H9 (cell line): ENCODE results near the gene GSKIP. TPM values are rescaled to one million over a fixed set of nuclear protein-coding genes. Genes with fewer than 3 reads are reported as not detected.

Source experiments
- DNase-seq: peaks from one replicate; pipeline ENCODE4 v3.0.0-alpha.2; 2017
- H2AFZ ChIP-seq: one replicate; pipeline ENCODE4 v1.6.1; 2013; ENCODE audit warnings: mild to moderate bottlenecking, low read length, control low read depth, moderate library complexity
- H2AK5ac ChIP-seq: 2 replicates; pipeline ENCODE4 v1.6.1; 2013; ENCODE audit warnings: low read length, control low read depth, mixed read lengths; ENCODE audit not compliant: insufficient read length
- H2BK120ac ChIP-seq: one replicate; pipeline ENCODE4 v1.6.1; 2013; ENCODE audit warnings: low read depth, mild to moderate bottlenecking, low read length, control low read depth, inconsistent platforms; ENCODE audit not compliant: poor library complexity, severe bottlenecking
- H2BK12ac ChIP-seq: 2 replicates; pipeline ENCODE4 v1.6.1; 2013; ENCODE audit warnings: low read length, control low read depth, mixed read lengths, low read depth; ENCODE audit not compliant: insufficient read length
- H2BK15ac ChIP-seq: 2 replicates; pipeline ENCODE4 v1.6.1; 2013; ENCODE audit warnings: low read depth, low read length, control low read depth
- H2BK20ac ChIP-seq: one replicate; pipeline ENCODE4 v1.6.1; 2013; ENCODE audit warnings: low read depth, mild to moderate bottlenecking, low read length, control low read depth, inconsistent platforms; ENCODE audit not compliant: poor library complexity, severe bottlenecking
- H2BK5ac ChIP-seq: 2 replicates; pipeline ENCODE4 v1.6.1; 2013; ENCODE audit warnings: low read length, control low read depth, mixed read lengths; ENCODE audit not compliant: insufficient read length
- H3K14ac ChIP-seq: 2 replicates; pipeline ENCODE4 v1.6.1; 2013; ENCODE audit warnings: low read length, control low read depth; ENCODE audit not compliant: insufficient read depth
- H3K18ac ChIP-seq: 2 replicates; pipeline ENCODE4 v1.6.1; 2013; ENCODE audit warnings: low read depth, mild to moderate bottlenecking, mixed read lengths, low read length, control low read depth; ENCODE audit not compliant: insufficient read length
- H3K23ac ChIP-seq: 2 replicates; pipeline ENCODE4 v1.6.1; 2013; ENCODE audit warnings: low read length, control low read depth, mixed read lengths, low read depth; ENCODE audit not compliant: insufficient read length
- H3K23me2 ChIP-seq: 2 replicates; pipeline ENCODE4 v1.6.1; 2013; ENCODE audit warnings: low read depth, mild to moderate bottlenecking, mixed read lengths, low read length, control low read depth; ENCODE audit not compliant: insufficient read length, poor library complexity, severe bottlenecking
- H3K27ac ChIP-seq: 2 replicates; pipeline ENCODE4 v1.5.1; 2013; ENCODE audit warnings: low read length, control low read depth, mixed read lengths, low read depth; ENCODE audit not compliant: insufficient read length
- H3K27me3 ChIP-seq: 2 replicates; pipeline ENCODE4 v1.6.1; 2013; ENCODE audit warnings: low read length, control low read depth, inconsistent platforms; ENCODE audit not compliant: insufficient read depth
- H3K4ac ChIP-seq: 2 replicates; pipeline ENCODE4 v1.6.1; 2013; ENCODE audit warnings: low read depth, mild to moderate bottlenecking, control low read depth, inconsistent platforms, low read length, moderate library complexity
- H3K4me1 ChIP-seq: 2 replicates; pipeline ENCODE4 v1.6.1; 2013; ENCODE audit warnings: low read length, control low read depth, inconsistent platforms; ENCODE audit not compliant: insufficient read depth
- H3K4me2 ChIP-seq: 2 replicates; pipeline ENCODE4 v1.6.1; 2013; ENCODE audit warnings: low read length, control low read depth, mixed read lengths; ENCODE audit not compliant: insufficient read length, insufficient read depth
- H3K56ac ChIP-seq: 2 replicates; pipeline ENCODE4 v1.6.1; 2013; ENCODE audit warnings: low read depth, mild to moderate bottlenecking, mixed read lengths, low read length, control low read depth; ENCODE audit not compliant: insufficient read length
- H3K79me1 ChIP-seq: 2 replicates; pipeline ENCODE4 v1.6.1; 2013; ENCODE audit warnings: low read depth, mild to moderate bottlenecking, moderate library complexity, low read length, control low read depth, inconsistent platforms; ENCODE audit not compliant: insufficient read depth, poor library complexity, severe bottlenecking
- H3K79me2 ChIP-seq: 2 replicates; pipeline ENCODE4 v1.6.1; 2013; ENCODE audit warnings: low read length, control low read depth, inconsistent platforms; ENCODE audit not compliant: insufficient read depth
- H3K9ac ChIP-seq: 2 replicates; pipeline ENCODE4 v1.6.1; 2013; ENCODE audit warnings: low read length, control low read depth, mixed read lengths; ENCODE audit not compliant: insufficient read length; ENCODE audit errors: extremely low read depth
- H3K9me3 ChIP-seq: one replicate; pipeline ENCODE4 v1.6.1; 2013; ENCODE audit warnings: low read depth, low read length, inconsistent platforms; ENCODE audit not compliant: control insufficient read depth
- H3T11ph ChIP-seq: one replicate; pipeline ENCODE4 v1.6.1; 2013; ENCODE audit warnings: mild to moderate bottlenecking, low read length, control low read depth, inconsistent platforms
- H4K20me1 ChIP-seq: one replicate; pipeline ENCODE4 v1.6.1; 2013; ENCODE audit not compliant: control insufficient read depth, insufficient read length, insufficient read depth
- H4K5ac ChIP-seq: 2 replicates; pipeline ENCODE4 v1.6.1; 2013; ENCODE audit warnings: low read depth, mild to moderate bottlenecking, mixed read lengths, low read length, control low read depth; ENCODE audit not compliant: insufficient read length
- H4K8ac ChIP-seq: replicated peaks from 2 replicates; pipeline ENCODE4 v1.6.1; 2013; ENCODE audit warnings: low read length, control low read depth, mixed read lengths, low read depth; ENCODE audit not compliant: insufficient read length
- H4K91ac ChIP-seq: 2 replicates; pipeline ENCODE4 v1.6.1; 2013; ENCODE audit warnings: low read depth, mild to moderate bottlenecking, moderate library complexity, mixed read lengths, low read length, control low read depth; ENCODE audit not compliant: insufficient read length
- H3K27ac Mint-ChIP-seq, 3 experiments: 2 replicates in 2 of 3; 3 replicates in 1 of 3; pipeline ENCODE4 v1.8.0; 2020 to 2021; ENCODE audit warnings: mixed read lengths in 3 of 3, mild to moderate bottlenecking in 1 of 3, moderate library complexity in 1 of 3
- H3K27me3 Mint-ChIP-seq: 2 replicates; pipeline ENCODE4 v1.8.0; 2021; ENCODE audit warnings: low read depth, mild to moderate bottlenecking, moderate library complexity, mixed read lengths
- H3K36me3 Mint-ChIP-seq, 3 experiments: 2 replicates in 2 of 3; 3 replicates in 1 of 3; pipeline ENCODE4 v1.8.0; 2020 to 2021; ENCODE audit warnings: low read depth in 3 of 3, mixed read lengths in 3 of 3; ENCODE audit not compliant: insufficient read depth in 1 of 3
- H3K4me1 Mint-ChIP-seq, 2 experiments: 2 replicates each; pipeline ENCODE4 v1.8.0; 2020; ENCODE audit warnings: mixed read lengths in 2 of 2
- H3K4me3 Mint-ChIP-seq, 2 experiments: 2 replicates in 1 of 2; 3 replicates in 1 of 2; pipeline ENCODE4 v1.8.0; 2020 to 2021; ENCODE audit warnings: mild to moderate bottlenecking in 2 of 2, mixed read lengths in 2 of 2, moderate library complexity in 1 of 2
- H3K9me3 Mint-ChIP-seq, 2 experiments: 2 replicates in 1 of 2; 3 replicates in 1 of 2; pipeline ENCODE4 v1.8.0; 2020; ENCODE audit warnings: mild to moderate bottlenecking in 2 of 2, mixed read lengths in 2 of 2, moderate library complexity in 1 of 2
- WGBS: extraction: QIAGEN DNeasy Blood & Tissue Kit; methylation state at CpG from one replicate; pipeline ENCODE4 v1.1.7; 2013; ENCODE audit warnings: missing lambda C conversion rate, low lambda C conversion rate, mixed read lengths; ENCODE audit not compliant: insufficient read length; ENCODE audit errors: extremely low coverage; 5-methylcytosine and 5-hydroxymethylcytosine counted together
- total RNA-seq: library from RNA; stranded (reverse); gene quantifications from 2 replicates; pipeline ENCODE4 v1.2.1, GENCODE V29; 2021
- TF ChIP-seq, protein P1 (sequence below): fragments of 200-600 bp; sonication (generic); conservative IDR thresholded peaks from 3 replicates; pipeline ENCODE4 v1.8.0; 2021; ENCODE audit warnings: antibody characterized with exemption, mild to moderate bottlenecking

The GSKIP gene
- total RNA-seq, 1 experiment from 2014 or later: 28.6 TPM

DNA sequence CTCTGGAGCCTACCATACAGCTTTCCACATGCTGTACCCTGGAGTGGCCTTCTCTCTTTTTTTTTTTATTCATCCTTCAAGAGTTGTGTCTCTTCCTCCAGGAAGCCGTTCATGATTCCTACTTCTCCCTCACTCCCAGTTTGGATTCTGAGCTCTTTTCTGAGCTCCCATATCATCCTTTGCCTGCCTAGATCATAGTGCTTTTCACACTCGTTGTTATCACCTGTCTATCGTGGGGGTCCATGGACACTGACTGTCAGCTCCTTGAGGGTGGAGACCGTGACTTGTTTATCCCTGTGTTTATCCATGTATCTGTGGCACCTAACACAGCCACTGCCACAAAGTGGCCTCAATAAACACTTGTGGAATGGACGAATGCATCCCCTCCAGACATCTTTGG is 35.6 kb downstream of the GSKIP start:
- no peak overlapping the region for H3K4me2 ChIP-seq
- H3K14ac ChIP-seq: no peak overlapping the region
- no peak overlapping the region for H3K4ac ChIP-seq
- no peaks in the 10 kb centered on the region for H3K27me3 ChIP-seq
- H3K56ac ChIP-seq: no peak overlapping the region
- no peak overlapping the region for H3K4me3 Mint-ChIP-seq
- H4K20me1 ChIP-seq: no peaks in the 10 kb centered on the region
- H3K9ac ChIP-seq: no peak overlapping the region
- no peaks in the 10 kb centered on the region for H3K9me3 ChIP-seq
- H3K4me1 Mint-ChIP-seq: peaks cover 5 to 7% of the 10 kb centered on the region in 2 experiments
- no peak overlapping the region for H3K23ac ChIP-seq
- no peak overlapping the region for H2BK5ac ChIP-seq
- no peak overlapping the region for H2AK5ac ChIP-seq
- H3K4me1 ChIP-seq: no peaks in the 10 kb centered on the region
- no peaks in the 10 kb centered on the region for H3K9me3 Mint-ChIP-seq
- no peaks in the 10 kb centered on the region for H3K23me2 ChIP-seq
- H2BK20ac ChIP-seq: no peak overlapping the region
- no peaks in the 10 kb centered on the region; the same call in 1 of the 2 replicates for H3K27me3 Mint-ChIP-seq
- H3K79me2 ChIP-seq: no peaks in the 10 kb centered on the region
- H4K91ac ChIP-seq: no peak overlapping the region
- no peaks in the 10 kb centered on the region for H3K79me1 ChIP-seq
- no peak overlapping the region for H4K8ac ChIP-seq
- no peak overlapping the region for H2AFZ ChIP-seq
- H3K27ac Mint-ChIP-seq: no peak overlapping the region
- H2BK12ac ChIP-seq: no peak overlapping the region
- no peak overlapping the region for H2BK120ac ChIP-seq
- H4K5ac ChIP-seq: no peak overlapping the region
- TF ChIP-seq, protein P1, sequence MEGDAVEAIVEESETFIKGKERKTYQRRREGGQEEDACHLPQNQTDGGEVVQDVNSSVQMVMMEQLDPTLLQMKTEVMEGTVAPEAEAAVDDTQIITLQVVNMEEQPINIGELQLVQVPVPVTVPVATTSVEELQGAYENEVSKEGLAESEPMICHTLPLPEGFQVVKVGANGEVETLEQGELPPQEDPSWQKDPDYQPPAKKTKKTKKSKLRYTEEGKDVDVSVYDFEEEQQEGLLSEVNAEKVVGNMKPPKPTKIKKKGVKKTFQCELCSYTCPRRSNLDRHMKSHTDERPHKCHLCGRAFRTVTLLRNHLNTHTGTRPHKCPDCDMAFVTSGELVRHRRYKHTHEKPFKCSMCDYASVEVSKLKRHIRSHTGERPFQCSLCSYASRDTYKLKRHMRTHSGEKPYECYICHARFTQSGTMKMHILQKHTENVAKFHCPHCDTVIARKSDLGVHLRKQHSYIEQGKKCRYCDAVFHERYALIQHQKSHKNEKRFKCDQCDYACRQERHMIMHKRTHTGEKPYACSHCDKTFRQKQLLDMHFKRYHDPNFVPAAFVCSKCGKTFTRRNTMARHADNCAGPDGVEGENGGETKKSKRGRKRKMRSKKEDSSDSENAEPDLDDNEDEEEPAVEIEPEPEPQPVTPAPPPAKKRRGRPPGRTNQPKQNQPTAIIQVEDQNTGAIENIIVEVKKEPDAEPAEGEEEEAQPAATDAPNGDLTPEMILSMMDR: no peak
- no CpG with 5 or more reads among the region's 5 CpGs for WGBS
- no peak overlapping the region for H3K27ac ChIP-seq
- H2BK15ac ChIP-seq: no peak overlapping the region
- no peak overlapping the region for H3K18ac ChIP-seq
- H3T11ph ChIP-seq: no peak overlapping the region
- H3K36me3 Mint-ChIP-seq: no peaks in the 10 kb centered on the region
- DNase-seq: no peak
